HG02623 (cell line): Measurements from ENCODE around the gene KCNK4.
"Not testable (repeated sequence)": the region's sequence is repeated elsewhere in the genome, so short reads cannot be mapped to it uniquely, and the experiment has no call there.

Source experiments
- ATAC-seq: cut with Tn5 transposase; IDR thresholded peaks from one replicate; pipeline ENCODE4 v1.9.1; 2021; ENCODE audit warnings: moderate library complexity; ENCODE audit not compliant: unreplicated experiment

KCNK4 gene

DNA sequence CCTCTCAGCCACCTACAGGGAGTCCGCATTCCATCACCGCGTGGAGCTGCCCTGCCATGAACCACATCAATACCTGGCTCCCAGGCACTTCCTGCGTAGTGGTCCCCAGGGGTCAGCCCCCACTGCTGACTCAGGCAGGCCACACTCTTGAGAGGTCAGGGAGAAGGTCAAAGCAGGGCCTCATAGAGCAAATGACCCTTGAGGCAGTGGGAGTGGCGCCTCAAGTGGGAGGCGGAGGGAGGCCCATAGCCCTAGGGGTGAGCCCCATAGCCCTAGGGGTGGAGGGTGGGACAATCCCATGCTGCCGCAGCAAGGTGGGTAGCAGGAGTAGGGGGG lies 31.8 kb downstream of the KCNK4 start:
- no peak for ATAC-seq

DNA sequence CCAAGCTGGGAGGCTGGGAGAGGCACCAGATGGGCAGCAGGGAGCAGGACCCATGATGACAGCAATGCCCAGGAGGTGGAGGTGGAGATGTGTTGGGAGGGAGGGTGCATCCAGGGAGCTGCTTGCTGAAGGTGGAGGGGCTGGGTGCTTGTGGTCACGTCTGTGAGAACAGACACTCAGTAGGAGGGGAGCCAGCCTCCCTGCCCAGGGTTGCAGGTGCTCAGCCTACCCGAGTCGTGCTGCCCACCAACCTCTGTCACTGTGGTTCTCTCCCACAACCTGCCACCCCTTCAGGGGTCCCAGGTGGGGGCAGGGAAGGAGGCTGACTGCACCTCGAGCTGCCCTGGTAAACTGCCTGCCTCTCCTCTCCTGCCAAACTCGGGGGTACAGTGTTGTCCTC lies 32.3 kb downstream of the KCNK4 start:
- ATAC-seq: no peak

DNA sequence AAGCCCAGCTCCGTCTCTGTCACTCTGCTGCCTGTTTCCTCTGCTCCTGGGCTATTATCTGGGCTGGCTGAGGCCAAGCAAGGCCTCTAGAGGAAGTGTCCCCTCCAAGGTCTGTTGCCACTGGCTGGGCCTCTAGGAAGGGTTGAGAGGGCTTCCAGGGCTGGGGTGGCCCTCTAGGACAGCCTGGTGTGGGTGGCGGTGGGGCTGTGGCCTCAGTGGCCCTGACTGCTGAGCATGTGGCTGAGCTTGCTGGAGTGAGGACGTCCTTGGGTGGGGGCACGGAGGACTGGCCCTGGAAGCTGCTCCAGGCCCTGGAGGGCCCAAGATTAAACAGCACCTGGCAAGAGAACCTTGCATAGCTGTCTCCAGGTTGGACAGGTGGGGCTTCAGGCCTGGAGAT lies 32.9 kb downstream of the KCNK4 start:
- ATAC-seq: not testable (repeated sequence)

DNA sequence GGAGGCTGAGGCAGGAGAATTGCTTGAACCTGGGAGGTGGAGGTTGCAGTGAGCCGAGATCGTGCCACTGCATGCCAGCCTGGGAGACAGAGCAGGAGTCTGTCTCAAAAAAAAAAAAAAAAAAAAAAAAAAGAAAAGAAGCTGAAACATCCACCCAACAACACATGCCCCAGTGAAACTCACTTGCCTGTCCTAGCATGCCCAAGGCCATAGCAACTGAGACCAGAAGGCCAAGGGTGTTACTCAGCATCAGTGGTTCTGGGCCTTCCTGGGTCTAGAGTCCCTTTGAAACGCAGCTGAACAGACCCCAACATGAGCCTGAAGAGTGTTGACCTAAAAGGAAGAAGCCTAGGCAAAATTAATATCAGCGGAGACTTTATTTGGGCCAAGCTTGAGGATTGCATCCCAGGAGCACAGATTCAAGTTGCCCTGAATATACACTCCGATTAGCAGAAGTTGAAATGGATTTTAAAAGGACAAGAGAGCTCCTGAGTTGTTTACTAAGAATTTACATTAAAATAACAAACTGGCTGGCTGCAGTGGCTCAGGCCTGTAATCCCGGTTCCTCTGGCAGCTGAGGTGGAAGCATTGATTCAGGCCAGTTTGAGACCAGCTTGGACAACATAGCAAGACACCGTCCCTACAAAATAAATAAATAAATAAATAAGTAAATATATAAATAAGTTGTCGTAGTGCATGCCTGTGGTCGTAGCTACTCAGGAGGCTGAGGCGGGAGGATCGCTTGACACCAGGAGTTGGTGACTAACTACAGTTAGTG lies 33.8 kb downstream of the KCNK4 start:
- ATAC-seq: no peak

DNA sequence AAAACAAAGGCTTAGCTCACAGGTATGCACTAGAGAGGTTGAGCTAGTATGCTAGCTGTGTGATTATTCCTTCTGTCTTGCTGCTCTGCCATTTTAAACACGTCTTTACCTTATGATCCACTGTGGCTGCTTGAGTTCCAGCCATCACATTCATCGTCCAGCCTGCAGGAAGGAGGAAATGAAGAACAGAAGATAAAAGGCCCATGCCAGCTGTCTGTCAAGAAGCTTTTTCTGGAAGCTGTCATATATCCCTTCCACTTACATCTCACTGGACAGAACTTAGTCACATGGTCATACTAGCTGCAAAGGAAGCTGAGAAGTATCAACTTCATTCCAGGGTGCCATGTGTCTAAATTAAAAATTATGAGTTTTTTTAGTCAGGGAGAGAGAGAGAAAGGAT lies 36.3 kb downstream of the KCNK4 start:
- ATAC-seq: no peak

DNA sequence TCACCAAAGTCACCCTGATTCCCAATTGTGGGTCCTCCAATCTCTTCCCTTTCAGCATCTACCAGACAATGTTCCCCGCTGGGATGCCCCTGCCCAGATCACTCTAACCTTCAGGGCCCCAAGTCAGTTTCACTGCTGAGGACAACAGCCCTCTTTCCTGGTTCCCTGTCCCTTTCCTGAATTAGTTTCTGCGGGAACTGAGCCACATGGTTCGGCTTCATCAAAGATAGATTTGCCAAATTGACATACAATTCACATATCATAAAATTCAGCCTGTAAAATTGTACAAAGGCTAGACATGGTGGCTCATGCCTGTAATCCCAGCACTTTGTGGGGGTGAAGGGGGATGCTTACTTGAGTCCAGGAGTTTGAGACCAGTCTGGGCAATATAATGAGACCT lies 36.9 kb downstream of the KCNK4 start:
- ATAC-seq: no peak

DNA sequence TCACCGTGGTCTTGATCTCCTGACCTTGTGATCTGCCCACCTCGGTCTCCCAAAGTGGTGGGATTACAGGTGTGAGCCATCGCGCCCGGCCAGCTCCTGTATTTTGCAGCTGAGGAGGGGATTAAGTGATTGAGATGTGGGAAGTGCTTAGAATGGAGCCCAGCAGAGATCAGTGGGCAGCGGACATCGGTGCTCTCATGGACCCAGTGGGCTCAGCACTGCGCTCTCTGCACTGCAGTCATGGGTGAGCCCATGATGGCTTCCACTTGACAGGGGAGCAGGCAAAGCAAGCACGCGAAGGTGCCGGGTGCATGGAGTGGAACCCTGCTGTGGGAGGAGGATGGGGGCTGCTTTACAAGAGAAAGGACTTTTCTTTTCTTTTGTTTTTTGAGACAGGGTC lies 39.8 kb downstream of the KCNK4 start:
- ATAC-seq: no peak

DNA sequence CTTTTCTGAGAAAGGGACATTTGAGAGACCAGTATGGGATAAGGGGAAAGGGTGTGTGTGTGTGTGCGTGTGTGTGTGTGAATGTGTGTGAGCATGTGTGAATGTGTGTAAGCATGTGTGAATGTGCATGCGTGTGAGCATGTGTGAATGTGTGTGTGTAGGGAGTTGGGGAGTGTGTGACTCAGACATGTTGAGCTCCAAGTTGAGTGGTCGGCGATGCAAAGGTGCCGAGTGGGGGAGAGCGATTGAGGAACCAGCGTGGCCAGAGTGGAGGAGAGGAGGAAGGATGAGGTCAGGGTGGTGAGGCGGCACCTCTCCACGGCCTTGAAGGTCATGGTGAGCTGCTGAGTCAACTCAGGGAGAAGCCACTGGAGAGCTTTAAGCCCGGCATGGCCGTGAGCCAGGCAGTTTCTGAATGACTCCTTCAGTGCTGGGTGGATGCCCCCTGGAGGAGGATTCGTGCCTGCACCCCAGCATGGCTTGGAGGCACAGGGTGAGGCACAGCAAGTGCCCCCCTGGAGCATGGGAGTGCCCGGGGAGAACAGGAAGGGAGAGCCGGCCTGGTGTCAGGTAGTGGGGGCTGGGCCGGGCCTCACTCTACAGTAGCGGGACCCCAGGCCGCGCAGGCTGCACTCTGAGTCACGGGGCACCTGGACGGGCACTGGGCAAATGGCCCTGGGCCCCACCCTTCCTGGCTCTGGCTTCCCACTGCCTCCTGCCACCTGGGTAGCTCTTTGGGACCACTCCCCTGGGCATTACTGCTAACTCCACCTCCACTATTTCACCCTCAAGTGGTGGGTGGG lies 40.7 kb downstream of the KCNK4 start:
- no peak for ATAC-seq

DNA sequence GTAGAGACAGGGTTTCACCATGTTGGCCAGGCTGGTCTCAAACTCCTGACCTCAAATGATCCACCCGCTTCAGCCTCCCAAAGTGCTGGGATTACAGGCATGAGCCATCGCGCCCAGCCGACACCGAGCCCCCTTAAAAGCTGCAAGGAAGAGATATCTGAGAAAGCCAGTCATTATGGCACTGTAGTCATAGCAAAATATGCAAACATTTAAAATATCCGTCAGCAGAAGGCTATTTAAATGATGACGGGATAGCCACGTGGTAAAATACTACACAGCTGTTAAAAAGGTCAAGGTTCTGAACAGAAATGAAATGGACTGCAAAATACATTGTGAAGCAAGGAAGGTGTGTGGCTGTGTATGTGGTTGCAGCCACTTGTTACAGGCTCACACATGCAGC lies 42.5 kb downstream of the KCNK4 start:
- ATAC-seq: no peak

DNA sequence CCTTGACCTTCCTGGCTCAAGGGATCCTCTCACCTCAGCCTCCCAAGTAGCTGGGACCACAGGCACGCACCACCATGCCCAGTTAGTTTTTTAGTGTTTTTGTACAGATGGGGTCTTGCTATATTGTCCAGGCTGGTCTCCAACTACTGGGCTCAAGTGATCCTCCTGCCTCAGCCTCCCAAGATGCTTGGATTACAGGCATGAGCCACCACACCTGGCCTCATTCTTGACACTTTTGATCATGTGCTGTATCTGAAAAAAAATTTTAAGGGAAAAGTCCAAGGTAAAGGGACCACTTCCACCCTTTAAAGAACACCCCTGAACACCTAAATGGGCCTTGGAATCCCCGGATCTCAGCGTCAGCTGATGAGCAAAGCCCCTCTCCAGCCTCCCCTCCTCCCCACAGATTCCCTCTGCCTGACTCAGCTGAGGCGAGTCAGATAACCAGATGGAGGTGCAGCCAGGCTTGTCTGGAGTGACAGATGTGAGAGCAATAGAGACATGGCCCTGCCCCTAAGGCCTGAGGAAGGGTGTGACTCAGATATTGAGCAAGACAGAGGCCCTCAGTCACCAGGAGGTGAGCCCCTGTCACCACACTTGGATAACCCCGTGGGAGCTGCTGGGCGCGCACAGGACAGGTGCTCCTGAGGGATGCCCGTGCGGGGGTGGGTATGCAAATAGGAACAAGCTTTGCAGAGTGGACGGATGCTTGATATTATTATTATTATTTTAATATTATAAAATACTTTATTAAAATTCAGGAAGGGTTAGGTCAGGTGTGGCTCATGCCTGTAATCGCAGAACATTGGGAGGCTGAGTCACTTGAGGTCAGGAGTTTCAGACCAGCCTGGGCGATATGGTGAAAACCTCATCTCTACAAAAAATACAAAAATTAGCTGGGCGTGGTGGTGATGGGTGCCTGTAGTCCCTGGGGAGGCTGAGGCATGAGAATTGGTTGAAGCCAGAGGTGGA lies 43.9 kb downstream of the KCNK4 start:
- peak; percentile 81 for ATAC-seq

DNA sequence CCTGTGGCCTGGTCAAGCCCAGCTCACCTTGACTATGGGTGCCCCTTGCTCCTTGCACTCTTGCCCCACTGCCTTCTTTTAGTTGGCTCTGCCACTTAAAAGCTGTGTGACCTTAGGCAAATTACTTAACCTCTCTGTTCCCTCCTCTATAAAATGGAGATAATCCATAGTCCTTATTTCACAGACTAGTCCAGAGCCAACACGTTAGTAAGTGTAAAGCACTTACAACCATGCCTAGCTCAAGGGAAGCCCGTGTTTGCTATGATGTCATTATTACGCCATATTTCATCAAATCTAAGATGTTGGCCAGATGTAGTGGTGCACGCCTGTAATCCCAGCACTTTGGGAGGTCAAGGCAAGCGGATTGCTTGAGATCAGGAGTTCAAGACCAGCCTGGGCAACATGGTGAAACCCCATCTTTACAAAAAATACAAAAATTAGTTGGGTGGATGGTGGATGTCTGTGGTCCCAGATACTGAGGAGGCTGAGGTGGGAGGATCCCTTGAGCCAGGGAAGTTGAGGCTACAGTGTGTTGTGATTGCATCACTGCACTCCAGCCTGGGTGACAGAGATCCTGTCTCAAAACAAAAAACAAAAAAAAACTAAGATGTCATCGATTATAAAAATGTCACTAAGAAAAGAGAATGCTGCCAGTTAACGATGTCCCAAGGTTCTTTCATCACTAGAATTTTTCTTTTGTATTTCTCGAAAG lies 46.6 kb downstream of the KCNK4 start:
- no peak for ATAC-seq

DNA sequence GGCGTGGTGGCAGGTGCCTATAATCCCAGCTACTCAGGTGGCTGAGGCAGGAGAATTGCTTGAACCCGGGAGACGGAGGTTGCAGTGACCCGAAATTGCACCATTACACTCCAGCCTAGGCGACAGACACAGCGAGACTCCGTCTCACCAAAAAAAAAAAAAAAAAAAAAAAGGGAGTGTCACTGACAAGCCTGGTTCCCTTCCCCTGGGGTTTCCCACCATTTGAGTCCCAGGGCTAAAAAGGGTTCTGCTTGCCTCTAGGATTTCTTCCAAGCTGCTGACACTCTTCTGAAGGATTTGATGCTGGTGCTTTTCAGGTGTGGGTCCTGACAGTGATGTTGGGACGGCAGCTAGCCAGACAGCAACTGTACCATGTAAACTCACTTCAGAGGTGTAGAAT lies 47.6 kb downstream of the KCNK4 start:
- ATAC-seq: no peak

DNA sequence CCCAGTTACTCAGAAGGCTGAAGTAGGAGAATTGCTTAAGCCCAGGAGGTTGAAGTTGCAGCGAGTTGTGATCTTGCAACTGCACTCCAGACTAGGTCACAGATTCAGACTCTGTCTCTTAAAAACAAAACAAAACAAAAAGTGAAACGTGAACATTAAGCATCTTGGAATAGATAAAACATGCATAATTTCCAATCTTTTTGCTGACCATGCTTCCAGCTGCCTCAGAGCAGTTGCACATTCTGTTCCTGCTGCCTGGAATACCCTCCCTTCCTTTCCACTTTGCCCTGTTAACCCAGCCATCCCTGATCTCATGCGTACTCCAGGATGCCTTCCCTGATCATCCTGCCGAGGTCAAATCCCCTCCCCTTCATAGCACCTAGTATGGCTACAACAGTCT lies 48.2 kb downstream of the KCNK4 start:
- no peak for ATAC-seq

DNA sequence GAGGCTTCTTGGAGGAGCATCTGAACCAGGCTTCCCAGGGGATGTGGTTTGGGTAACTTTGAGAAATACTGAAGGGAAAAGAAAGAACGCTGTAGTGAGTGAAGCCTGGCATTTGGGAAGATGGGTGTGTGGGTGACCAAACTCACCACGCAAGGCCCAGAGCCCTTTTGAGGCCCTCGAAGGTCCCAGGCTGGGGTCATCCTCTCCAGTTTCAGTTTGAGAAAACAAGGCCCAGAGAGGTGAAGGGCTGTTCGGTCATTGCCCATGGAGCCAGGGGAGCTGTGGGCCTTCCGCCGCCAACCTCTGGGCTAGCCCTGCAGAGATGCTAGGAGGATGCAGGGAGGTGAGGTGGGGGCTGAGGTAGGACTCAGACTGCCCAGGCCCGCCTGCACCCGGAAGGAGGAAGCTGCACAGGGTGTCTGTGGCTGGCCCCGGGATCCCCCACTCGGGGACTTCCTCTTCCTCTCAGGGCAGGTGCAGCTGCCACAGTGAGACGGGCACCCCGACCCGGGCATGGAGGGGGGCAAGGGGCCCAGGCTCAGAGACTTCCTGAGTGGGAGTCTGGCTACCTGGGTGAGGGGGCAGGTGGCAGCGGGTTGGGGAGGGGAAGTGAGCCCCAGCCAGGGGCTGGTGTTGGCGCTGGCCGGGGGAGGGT lies 48.8 kb downstream of the KCNK4 start, which contains the start of gene CCDC88B:
Gene CCDC88B (plus strand): TSS at position 451 of the 655 bp plus-strand sequence. CDS start 63 bp downstream, at position 514.
- ATAC-seq: peak; percentile 53

DNA sequence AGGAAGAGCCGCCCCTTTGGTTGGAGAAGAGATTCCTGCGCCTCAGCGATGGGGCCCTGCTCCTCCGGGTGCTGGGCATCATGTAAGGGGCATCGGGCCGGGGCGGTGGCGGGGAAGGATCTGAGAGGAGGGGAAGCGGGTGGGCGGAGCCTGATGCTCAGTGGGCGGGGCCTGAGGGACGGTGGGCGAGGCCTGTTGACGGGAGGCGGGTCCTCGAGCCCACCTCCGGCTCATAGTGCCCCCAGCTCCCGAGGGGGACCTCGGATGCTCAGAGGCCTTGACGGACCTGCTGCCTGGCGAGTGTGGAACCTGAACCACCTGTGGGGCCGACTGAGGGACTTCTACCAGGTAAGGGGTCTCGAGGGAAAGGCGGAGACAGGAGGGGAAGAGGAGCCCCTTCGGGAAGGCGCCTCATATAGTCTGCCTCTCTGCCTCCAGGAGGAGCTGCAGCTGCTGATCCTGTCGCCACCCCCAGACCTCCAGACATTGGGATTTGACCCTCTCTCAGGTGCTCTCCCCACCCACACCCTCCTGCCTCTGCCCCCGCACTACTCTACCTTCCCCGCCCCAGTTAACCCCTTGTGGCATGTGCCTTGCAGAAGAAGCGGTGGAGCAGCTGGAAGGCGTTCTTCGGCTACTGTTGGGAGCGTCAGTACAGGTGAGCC lies 49.7 kb downstream of the KCNK4 start:
- no peak for ATAC-seq

DNA sequence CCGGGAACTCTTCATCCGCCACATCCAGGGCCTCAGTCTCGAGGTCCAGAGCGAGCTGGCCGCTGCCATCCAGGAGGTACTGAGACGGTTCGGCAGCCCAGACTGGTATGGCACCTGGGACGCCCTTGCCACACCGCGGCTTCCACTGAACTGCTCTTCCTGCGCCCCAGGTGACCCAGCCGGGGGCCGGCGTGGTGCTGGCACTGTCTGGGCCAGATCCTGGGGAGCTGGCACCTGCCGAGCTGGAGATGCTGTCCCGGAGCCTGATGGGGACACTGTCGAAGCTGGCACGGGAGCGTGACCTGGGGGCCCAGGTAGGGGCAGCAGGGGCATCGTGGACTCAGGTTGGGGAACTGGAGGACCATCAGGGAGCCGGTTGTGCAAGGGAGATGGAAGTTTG lies 50.3 kb downstream of the KCNK4 start:
- ATAC-seq: no peak

DNA sequence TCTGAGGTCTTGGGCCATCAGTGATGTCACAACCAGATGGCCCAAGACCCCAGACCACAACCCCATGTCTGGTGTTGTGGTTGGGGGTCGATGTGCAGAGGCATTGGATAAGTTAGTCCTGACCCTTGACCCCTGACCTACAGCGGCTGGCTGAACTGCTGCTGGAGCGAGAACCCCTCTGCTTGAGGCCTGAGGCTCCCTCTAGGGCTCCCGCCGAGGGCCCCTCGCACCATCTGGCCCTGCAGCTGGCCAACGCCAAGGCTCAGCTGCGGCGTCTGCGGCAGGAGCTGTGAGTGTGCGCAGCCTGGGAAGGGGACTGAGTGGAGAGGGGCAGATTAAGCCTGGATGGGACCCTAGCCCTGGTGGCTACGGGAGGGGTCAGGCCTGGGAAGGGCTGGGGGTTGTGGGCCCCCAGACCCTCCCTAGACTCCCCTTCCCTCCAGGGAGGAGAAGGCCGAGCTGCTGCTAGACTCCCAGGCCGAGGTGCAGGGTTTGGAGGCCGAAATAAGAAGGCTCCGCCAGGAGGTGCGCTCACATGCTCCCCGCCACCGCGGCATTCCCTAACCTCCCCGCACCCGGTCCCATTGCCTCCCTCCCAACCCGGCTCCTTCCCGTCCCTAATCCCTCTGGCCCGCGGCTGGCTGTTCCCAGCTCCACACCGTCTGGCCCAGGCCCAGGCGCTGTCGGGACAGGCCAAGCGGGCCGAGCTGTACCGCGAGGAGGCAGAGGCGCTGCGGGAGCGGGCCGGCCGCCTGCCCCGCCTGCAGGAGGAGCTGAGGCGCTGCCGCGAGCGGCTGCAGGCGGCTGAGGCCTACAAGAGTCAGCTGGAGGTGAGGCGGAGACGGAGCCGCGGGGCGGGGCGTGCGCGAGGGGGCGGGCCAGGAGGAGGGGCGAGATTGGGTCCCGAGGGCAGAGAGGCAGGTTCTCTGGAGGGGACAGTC lies 51.0 kb downstream of the KCNK4 start:
- no peak for ATAC-seq
